Testis (tissue), 3 donors: Measurements from ENCODE around the gene SLC38A3. TPM values are rescaled to one million over a fixed set of nuclear protein-coding genes. Genes with fewer than 3 reads are reported as not detected.

Source experiments
- DNase-seq: peaks from one replicate; pipeline ENCODE4 v3.0.0-alpha.2; 2019
- H3K27ac ChIP-seq, 2 donors: fragments of 200-600 bp; sonication (generic); one replicate each; pipeline ENCODE4 v1.5.1; 2019
- H3K27me3 ChIP-seq: fragments of 200-600 bp; sonication (generic); one replicate; pipeline ENCODE4 v1.5.1; 2019
- H3K36me3 ChIP-seq: fragments of 200-600 bp; sonication (generic); one replicate; pipeline ENCODE4 v1.5.1; 2017; ENCODE audit warnings: low read depth; ENCODE audit errors: missing control alignments
- H3K4me1 ChIP-seq: fragments of 200-600 bp; sonication (generic); one replicate; pipeline ENCODE4 v1.5.1; 2019
- H3K4me3 ChIP-seq, 2 donors: fragments of 200-600 bp; sonication (generic); one replicate each; pipeline ENCODE4 v1.5.1; 2017 to 2019
- H3K9me3 ChIP-seq: fragments of 200-600 bp; sonication (generic); one replicate; pipeline ENCODE4 v1.5.1; 2017
- POLR2A ChIP-seq: fragments of 450-650 bp; IDR thresholded peaks from one replicate; pipeline ENCODE4 v1.6.1; 2017; ENCODE audit warnings: antibody characterized with exemption, mild to moderate bottlenecking, moderate library complexity
- WGBS, 2 donors: methylation state at CpG; one replicate each; pipeline ENCODE4 v1.1.5; 2018; 5-methylcytosine and 5-hydroxymethylcytosine counted together
- intact Hi-C: fragments of 100-400 bp; cut with DNase I; formaldehyde crosslinking; loops from one replicate; pipeline ENCODE4 v1.15.1; 2023; ENCODE audit warnings: low total_unique reads
- polyA plus RNA-seq: library from polyadenylated mRNA; stranded (reverse); fragments of 350-450 nt; fragmentation: Illumina TruSeq; extraction: RNeasy Lipid Tissue Mini Kit (QIAGEN cat#74804); gene quantifications from one replicate; pipeline ENCODE4 v1.2.3, GENCODE V29; 2014; ENCODE audit warnings: low read depth, low replicate concordance; ENCODE audit not compliant: insufficient read depth
- total RNA-seq, 2 donors: library from RNA; depleted of rRNA; stranded (reverse); fragments of >200 nt; gene quantifications; one replicate each; pipeline ENCODE4 v1.2.3, GENCODE V29; 2016
- TF ChIP-seq, protein P1 (sequence below), 3 experiments: fragments of 450-650 bp in 2 of 3; fragments of 200-600 bp in 1 of 3; sonication (generic) in 1 of 3; IDR thresholded peaks; one replicate each; pipeline ENCODE4 v1.5.1; 2016 to 2019; ENCODE audit warnings: antibody characterized with exemption in 3 of 3, mild to moderate bottlenecking in 2 of 3, moderate library complexity in 1 of 3

The SLC38A3 gene
- total and polyA plus RNA-seq, 3 donors from 2014 or later, result 3.4 to 5.4 (median 4.3) TPM

DNA sequence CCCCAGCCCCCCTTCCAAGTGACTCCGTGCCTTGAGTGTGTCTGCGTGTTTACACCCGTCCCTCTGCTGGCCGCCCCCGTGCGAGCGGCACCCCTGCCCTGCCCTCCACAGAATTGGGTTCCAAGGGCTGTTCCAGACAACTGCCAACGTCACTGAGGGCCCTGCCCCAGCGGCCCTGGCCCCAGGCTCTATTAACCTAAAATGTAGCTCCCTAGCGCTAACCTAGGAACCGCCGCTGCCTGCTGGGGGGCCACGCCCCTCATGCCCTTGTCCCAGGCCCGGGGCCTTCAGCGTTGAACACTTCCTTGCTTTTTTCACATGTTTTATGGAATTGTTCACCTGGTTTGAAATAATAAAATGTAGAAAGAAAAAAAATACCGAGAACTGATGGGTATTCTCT, 53.9 kb downstream of the SLC38A3 start:
- H3K36me3 ChIP-seq, result no peaks in the 10 kb centered on the region
- H3K27ac ChIP-seq, result peak overlapping the region; percentile 99
- peaks cover 22% of the 10 kb centered on the region for H3K4me1 ChIP-seq
- H3K27me3 ChIP-seq, result no peaks in the 10 kb centered on the region
- no peak for DNase-seq
- intact Hi-C loops, result loop anchor here (10.0 kb wide), 1 partner anchor 66 kb away; the partner anchor contains the start of genes HYAL2 and TUSC2
- peak overlapping the region in 1 of 2 donors; percentile 78 for H3K4me3 ChIP-seq
- TF ChIP-seq POLR2A, result no peak
- TF ChIP-seq, protein P1, sequence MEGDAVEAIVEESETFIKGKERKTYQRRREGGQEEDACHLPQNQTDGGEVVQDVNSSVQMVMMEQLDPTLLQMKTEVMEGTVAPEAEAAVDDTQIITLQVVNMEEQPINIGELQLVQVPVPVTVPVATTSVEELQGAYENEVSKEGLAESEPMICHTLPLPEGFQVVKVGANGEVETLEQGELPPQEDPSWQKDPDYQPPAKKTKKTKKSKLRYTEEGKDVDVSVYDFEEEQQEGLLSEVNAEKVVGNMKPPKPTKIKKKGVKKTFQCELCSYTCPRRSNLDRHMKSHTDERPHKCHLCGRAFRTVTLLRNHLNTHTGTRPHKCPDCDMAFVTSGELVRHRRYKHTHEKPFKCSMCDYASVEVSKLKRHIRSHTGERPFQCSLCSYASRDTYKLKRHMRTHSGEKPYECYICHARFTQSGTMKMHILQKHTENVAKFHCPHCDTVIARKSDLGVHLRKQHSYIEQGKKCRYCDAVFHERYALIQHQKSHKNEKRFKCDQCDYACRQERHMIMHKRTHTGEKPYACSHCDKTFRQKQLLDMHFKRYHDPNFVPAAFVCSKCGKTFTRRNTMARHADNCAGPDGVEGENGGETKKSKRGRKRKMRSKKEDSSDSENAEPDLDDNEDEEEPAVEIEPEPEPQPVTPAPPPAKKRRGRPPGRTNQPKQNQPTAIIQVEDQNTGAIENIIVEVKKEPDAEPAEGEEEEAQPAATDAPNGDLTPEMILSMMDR (IDR thresholded peaks at IDR 0.05), result no peak
- 56 to 69% methylated on average over 16 of the region's 16 CpGs for WGBS, 2 donors
- H3K9me3 ChIP-seq, result no peaks in the 10 kb centered on the region

DNA sequence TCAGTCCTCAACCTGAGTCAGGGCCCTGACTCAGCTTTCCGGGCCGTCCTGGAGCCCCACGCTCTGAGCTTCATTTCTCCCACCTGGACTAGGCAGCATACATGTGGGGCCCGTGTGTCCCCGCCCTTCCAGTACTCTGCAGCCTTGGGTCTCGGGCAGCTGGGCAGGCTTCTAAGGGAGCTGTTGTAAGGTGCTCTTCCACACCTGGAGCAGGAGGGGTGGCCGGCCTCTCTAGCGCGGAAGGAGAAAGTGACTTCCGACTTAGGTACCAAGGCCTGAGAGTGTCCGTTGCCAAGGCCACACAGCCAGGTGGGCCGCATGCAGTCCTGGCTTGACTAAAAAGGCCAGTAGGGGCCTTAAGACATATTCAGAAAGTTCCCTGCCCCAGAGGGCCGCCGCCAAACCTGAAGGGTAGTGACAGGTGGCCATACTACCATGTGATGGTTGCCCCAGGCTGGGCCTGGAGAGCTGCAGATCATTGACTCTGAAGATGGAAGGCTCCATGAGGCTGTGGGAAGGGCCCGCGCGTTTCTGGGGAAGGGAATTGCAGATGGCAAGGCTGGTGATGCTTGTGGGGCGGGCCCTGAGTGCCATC, 54.5 kb downstream of the SLC38A3 start:
- Histone ChIP-seq H3K27me3 (no peaks in the 10 kb centered on the region), H3K9me3 (no peaks in the 10 kb centered on the region), H3K36me3 (no peaks in the 10 kb centered on the region), H3K4me3 (peak overlapping the region; percentile 75 to 78), H3K27ac (peak overlapping the region; percentile 99), H3K4me1 (peaks cover 28% of the 10 kb centered on the region)
- DNase-seq, result no peak
- 40 to 43% methylated on average over 15 to 18 of the region's 18 CpGs for WGBS, 2 donors
- intact Hi-C loops, result loop anchor here (10.0 kb wide), 1 partner anchor 65 kb away; the partner anchor contains the start of genes HYAL2 and TUSC2
- TF ChIP-seq POLR2A, result no peak
- TF ChIP-seq, protein P1 (IDR thresholded peaks at IDR 0.05), result no peak

DNA sequence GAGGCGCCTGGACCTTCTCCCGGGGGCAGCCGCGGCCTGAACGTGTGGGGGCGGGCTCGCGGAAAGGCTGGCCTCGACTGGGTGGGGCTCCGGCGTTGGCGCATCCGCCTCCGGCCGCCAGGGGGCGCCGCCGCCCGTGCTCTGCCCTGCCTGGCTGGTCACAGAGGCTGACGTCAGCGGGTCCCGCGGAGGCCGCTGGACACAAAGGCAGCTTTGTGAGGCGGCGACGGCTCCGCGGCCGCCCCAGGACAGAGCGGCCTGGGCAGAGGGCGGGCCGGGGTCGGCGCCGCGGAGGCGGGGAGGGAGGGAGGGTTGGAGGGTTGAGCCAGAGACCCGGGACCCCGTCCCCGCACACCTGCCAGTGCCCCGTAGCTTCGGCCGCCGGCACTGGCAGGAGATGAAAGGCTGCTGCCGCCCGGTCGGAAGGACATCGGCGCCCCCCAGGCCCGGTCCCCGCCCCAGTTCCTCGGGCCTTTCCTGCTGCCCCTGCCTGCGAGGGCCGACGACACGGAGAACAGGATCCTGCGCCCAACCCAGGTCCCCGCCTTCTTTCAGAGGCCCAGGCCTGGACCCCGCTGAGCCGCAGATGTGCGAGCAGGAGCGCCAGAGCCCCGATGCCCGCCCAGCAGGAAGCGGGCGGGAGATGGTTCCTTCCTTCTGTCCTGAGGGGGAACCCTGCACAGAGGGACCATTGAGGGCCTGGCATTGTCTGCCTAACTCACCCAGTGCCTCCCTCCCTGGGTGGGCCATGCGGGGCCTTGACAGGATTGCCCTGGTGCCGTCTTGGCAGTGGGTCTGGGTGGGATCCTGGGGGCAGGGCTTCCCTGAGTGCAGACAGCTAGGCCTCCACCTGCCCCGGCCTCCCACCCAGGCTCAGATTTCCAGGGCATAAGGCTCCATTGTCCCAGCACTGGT, 55.2 kb downstream of the SLC38A3 start:
- Histone ChIP-seq H3K4me1 (peaks cover 35% of the 10 kb centered on the region), H3K9me3 (no peaks in the 10 kb centered on the region), H3K36me3 (no peaks in the 10 kb centered on the region), H3K27me3 (no peaks in the 10 kb centered on the region), H3K27ac (peak overlapping the region; percentile 99), H3K4me3 (peak overlapping the region; percentile 75 to 78)
- WGBS, 2 donors, result 1 to 18% methylated on average over 2 to 50 of the region's 70 CpGs
- TF ChIP-seq, protein P1 (IDR thresholded peaks at IDR 0.05), result peak; percentile 99 to 100 (median 100)
- peak; percentile 45 for TF ChIP-seq POLR2A
- intact Hi-C loops, result no loop called here
- DNase-seq, result peak; percentile 96

DNA sequence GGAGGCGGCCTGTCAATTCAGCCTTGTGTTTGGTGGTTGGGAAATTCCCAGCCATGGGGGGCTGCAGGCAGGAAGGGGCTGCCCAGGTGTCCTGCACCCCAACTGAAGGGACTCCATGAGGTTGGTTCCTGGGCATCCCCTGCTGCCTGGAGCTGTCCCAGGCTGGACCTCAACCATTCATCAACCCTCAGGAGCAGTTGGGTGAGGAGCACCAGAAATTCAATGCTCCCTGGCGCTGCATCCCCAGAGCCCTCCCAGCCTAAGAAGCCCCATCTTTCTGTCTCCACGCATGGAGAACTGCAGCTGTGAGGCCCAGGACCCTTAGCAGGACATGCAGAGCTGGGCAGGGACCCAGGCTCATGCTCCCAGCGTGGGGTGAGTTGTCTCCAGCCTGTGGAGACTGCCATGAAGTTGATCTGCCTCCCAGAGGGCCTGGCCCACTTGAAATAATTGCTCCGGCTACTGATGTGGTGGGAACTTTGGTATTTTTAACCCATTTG, 55.9 kb downstream of the SLC38A3 start:
- TF ChIP-seq, protein P1 (IDR thresholded peaks at IDR 0.05), result no peak
- no peak for TF ChIP-seq POLR2A
- Histone ChIP-seq H3K4me1 (peaks cover 42% of the 10 kb centered on the region), H3K27me3 (no peaks in the 10 kb centered on the region), H3K4me3 (peak overlapping the region; percentile 75 to 78), H3K9me3 (no peaks in the 10 kb centered on the region), H3K27ac (peak overlapping the region; percentile 99), H3K36me3 (no peaks in the 10 kb centered on the region)
- intact Hi-C loops, result no loop called here
- no peak for DNase-seq
- WGBS, 2 donors, result 49% methylated on average over 4 of the region's 5 CpGs; no CpG with 5 or more reads in 1 of the 2 donors
